GM13976 (cell line): ENCODE measurements around the gene TIGD4.

Source experiments
- DNase-seq: peaks from one replicate; pipeline ENCODE4 v3.0.0; 2012; ENCODE audit warnings: low spot score
- in situ Hi-C: fragments of 300-500 bp; cut with MboI; formaldehyde crosslinking; loops from one replicate; pipeline ENCODE4 v1.12.0; 2022; ENCODE audit warnings: low sequenced_read_pairs, mixed read lengths, inconsistent platforms; ENCODE audit not compliant: unreplicated experiment
- TF ChIP-seq, protein P1 (sequence below): IDR thresholded peaks from 2 replicates; pipeline ENCODE4 v1.5.1; 2012; ENCODE audit warnings: borderline replicate concordance, mild to moderate bottlenecking; ENCODE audit not compliant: insufficient read depth; ENCODE audit errors: extremely low read depth, missing control alignments, control extremely low read depth

Gene TIGD4

DNA sequence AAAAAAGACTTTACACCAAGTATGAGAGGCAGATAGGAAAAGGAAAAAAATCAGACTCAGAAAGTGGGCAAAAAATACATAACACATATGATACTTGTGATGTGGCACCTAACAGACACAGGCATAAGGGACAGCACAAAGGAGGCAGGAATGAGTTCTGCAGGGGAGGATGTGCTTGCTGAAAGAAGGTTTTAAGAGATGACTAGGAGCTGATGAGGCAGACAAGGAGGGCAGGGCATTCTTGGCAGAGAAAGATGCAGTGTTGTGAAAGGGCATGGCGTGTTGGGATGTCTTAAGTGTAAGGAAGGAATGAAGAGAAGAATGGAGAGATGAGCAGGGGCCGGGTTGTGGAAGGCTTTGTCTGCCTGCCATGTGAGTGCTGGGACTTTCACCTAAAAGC, 50.1 kb downstream of the TIGD4 start:
- DNase-seq, result no peak
- in situ Hi-C loops, result no loop called here
- TF ChIP-seq, protein P1, sequence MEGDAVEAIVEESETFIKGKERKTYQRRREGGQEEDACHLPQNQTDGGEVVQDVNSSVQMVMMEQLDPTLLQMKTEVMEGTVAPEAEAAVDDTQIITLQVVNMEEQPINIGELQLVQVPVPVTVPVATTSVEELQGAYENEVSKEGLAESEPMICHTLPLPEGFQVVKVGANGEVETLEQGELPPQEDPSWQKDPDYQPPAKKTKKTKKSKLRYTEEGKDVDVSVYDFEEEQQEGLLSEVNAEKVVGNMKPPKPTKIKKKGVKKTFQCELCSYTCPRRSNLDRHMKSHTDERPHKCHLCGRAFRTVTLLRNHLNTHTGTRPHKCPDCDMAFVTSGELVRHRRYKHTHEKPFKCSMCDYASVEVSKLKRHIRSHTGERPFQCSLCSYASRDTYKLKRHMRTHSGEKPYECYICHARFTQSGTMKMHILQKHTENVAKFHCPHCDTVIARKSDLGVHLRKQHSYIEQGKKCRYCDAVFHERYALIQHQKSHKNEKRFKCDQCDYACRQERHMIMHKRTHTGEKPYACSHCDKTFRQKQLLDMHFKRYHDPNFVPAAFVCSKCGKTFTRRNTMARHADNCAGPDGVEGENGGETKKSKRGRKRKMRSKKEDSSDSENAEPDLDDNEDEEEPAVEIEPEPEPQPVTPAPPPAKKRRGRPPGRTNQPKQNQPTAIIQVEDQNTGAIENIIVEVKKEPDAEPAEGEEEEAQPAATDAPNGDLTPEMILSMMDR, result no peak

DNA sequence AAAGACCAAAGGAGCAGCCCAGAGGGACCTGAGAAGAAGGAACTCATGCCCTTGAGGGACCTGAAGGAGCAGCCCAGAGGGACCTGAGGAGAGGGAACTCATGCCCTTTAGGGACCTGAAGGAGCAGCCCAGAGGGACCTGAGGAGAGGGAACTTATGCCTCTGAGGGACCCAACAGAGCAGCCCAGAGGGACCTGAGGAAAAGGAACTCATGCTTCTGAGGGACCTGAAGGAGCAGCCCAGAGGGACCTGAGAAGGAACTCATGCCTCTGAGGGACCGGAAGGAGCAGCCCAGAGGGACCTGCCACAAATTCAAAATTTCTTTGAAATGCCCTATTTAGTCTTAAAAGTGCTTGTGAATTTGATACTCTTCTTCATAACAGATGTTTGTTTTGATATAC, 51.2 kb downstream of the TIGD4 start:
- in situ Hi-C loops, result no loop called here
- DNase-seq, result no peak

GRCh38 chr4:152727784-152728183, 51.7 kb downstream of the TIGD4 start:
- DNase-seq, result no peak
- in situ Hi-C loops, result no loop called here
- TF ChIP-seq, protein P1, result no peak

More for the DNA sequence above, 51.2 kb downstream of the TIGD4 start:
- TF ChIP-seq, protein P1, result no peak

DNA sequence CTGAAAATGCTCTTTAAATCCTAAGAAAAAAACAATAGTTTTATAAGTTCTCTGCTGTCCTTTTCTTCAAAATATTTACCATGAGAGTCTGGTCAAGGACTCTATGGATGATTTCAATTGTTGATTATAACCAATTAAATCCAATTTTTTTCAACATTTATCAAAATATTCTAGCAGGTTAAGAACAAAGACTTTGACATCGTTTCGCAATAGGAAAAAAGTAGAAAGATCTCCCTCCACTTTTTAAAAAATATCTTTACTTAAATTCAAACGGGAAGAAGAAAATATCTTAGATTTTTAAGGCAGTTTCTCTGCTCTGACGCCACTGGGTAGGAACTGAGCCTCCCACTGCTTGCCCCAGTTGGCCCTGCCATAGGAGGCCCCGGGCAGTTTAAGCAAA, 55.0 kb downstream of the TIGD4 start:
- no peak for DNase-seq
- TF ChIP-seq, protein P1, result no peak
- in situ Hi-C loops, result no loop called here

GRCh38 chr4:152723236-152723635, 56.3 kb downstream of the TIGD4 start:
- no peak for DNase-seq
- TF ChIP-seq, protein P1, result no peak
- in situ Hi-C loops, result no loop called here

DNA sequence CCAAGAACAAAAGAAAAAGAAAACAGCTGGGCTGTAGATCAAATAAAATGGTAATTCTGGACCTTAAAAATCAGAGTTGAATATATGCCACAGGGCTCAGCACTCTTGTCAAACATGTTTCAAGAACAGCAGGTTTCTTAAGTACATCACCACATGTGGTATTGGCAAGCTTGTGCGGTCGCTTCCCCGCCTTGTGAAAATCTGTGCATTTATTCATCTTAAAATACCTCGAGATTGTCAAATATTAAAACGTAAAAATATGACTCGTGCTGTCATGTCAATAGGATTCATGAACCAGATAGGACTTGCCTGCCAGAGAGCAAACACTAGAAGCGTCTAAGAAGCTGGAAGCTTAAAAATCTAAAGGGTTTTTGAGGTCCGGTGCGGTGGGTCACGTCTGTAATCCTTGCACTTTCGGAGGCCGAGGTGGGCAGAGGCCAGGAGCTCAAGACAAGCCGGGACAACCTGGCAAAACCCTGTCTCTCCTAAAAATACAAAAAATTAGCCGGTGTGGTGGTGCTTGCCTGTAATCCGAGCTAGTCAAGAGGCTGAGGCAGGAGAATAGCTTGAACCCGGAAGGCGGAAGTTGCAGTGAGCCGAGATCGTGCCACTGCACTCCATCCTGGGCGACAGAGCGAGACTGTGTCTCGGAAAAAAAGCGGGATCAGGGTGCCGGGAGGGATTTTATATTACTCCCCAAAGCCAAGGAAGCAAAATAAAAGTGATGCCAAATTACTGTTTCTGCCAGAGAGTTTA, 59.6 kb downstream of the TIGD4 start:
- no peak for DNase-seq
- in situ Hi-C loops, result no loop called here
- TF ChIP-seq, protein P1, result no peak
